Right kidney (tissue), 1 donor: ENCODE data around the gene PCDHGA7.
A peak's percentile ranks its signal among the peaks of the same experiment; 100 is the strongest.
"Not testable (repeated sequence)": the region's sequence is repeated elsewhere in the genome, so short reads cannot be mapped to it uniquely, and the experiment has no call there.

Source experiments
- DNase-seq: peaks from one replicate; pipeline ENCODE4 v3.0.0-alpha.2; 2016

PCDHGA7 gene

GRCh38 chr5:141363952-141364660 is 18.4 kb upstream of the PCDHGA7 start, which contains the start of gene PCDHGA5:
Gene PCDHGA5, plus strand, starts transcription at chr5:141364162. Its CDS starts 169 bp downstream, at chr5:141364331.
- DNase-seq = peak; percentile 22

GRCh38 chr5:141366016-141366896 is 16.3 kb upstream of the PCDHGA7 start:
- DNase-seq = no peak

DNA sequence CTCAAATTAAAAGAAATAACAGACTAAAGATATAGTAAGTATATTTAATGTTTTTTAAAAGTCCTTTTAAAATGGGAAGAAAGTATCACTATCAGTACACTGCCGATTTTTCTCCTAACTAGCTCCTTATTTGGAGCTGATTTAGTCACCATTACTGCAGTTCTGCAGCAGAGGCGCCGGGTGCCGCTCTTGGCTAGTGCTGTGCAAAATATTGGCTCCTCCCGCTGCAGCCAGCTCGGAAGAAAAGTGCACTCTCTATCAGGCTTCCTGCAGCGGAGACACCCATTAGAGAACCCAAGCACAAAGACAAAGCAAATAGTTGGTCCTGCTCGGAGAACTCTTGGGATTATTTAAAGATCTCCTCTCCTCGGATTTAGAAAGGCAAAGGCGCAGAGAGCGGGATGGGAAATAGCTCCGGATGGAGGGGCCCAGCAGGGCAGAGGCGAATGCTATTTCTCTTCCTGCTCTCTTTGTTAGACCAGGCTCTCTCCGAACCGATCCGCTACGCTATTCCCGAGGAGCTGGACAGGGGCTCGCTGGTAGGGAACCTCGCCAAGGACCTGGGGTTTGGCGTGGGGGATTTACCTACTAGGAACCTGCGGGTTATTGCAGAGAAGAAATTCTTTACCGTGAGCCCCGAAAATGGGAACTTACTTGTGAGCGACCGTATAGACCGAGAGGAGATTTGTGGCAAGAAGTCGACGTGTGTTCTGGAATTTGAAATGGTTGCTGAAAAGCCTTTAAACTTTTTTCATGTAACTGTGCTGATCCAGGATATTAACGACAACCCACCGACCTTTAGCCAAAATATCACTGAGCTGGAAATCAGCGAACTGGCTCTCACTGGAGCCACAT is 12.3 kb upstream of the PCDHGA7 start, which contains the start of gene PCDHGB3:
Gene PCDHGB3, plus strand, starts transcription at position 249 of the 855 bp plus-strand sequence. Its CDS starts 153 bp downstream, at position 402.
- no peak for DNase-seq

DNA sequence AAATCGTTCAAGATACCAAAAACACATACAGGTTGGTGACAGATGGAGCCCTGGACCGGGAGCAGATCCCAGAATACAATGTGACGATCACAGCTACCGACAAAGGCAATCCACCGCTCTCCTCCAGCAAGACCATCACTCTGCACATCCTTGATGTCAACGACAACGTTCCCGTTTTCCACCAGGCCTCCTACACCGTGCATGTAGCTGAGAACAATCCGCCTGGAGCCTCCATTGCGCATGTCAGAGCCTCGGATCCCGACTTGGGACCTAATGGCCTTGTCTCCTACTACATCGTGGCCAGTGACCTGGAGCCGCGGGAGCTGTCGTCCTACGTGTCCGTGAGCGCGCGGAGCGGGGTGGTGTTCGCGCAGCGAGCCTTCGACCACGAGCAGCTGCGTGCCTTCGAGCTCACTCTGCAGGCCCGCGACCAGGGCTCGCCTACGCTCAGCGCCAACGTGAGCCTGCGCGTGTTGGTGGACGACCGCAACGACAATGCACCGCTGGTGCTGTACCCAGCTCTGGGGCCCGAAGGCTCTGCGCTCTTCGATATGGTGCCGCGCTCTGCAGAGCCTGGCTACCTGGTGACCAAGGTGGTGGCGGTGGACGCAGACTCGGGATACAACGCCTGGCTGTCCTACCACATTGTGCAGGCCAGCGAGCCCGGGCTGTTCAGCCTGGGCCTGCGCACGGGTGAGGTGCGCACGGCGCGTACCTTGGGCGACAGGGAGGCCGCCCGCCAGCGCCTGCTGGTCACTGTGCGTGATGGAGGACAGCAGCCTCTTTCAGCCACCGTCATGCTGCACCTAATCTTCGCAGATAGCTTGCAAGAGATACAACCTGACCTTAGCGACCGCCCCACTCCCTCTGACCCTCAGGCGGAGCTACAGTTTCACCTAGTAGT is 10.7 kb upstream of the PCDHGA7 start:
- DNase-seq = no peak

- DNase-seq = peak; percentile 41
Measured at GRCh38 chr5:141373673-141374317, 8.7 kb upstream of the PCDHGA7 start, which contains the start of gene PCDHGA6. Gene PCDHGA6, plus strand, starts transcription at chr5:141373891. Its CDS starts 193 bp downstream, at chr5:141374084.

DNA sequence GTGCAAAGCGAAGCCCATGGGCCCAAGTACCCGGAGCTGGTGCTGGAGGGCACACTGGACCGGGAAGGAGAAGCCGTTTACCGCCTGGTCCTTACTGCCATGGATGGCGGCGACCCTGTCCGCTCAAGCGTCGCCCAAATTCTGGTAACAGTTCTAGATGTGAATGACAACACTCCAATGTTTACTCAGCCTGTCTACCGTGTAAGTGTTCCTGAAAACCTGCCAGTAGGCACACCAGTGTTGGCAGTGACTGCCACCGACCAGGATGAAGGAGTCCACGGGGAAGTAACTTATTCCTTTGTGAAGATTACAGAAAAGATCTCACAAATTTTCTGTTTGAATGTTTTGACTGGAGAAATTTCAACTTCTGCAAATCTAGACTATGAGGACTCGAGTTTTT is 7.9 kb upstream of the PCDHGA7 start:
- no peak for DNase-seq

GRCh38 chr5:141375444-141376155 is 6.9 kb upstream of the PCDHGA7 start:
- not testable (repeated sequence) for DNase-seq

GRCh38 chr5:141383345-141383744 is 803 bp downstream of the PCDHGA7 start:
- no peak for DNase-seq

DNA sequence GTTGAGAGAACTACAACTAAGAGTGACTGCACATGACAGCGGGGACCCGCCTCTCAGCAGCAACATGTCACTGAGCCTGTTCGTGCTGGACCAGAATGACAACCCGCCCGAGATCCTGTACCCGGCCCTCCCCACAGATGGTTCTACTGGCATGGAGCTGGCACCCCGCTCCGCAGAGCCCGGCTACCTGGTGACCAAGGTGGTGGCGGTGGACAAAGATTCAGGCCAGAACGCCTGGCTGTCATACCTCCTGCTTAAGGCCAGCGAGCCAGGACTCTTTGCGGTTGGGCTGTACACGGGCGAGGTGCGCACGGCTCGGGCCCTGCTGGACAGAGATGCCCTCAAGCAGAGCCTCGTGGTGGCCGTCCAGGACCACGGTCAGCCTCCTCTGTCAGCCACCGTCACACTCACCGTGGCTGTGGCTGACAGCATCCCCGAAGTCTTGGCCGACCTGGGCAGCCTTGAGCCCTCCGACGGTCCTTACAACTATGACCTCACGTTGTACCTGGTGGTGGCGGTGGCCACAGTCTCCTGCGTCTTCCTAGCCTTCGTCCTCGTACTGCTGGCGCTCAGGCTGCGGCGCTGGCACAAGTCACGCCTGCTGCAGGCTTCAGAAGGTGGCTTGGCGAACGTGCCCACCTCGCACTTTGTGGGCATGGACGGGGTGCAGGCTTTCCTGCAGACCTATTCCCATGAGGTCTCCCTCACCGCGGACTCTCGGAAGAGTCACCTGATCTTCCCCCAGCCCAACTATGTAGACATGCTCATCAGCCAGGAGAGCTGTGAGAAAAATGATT is 2.1 kb downstream of the PCDHGA7 start:
- DNase-seq = no peak

DNA sequence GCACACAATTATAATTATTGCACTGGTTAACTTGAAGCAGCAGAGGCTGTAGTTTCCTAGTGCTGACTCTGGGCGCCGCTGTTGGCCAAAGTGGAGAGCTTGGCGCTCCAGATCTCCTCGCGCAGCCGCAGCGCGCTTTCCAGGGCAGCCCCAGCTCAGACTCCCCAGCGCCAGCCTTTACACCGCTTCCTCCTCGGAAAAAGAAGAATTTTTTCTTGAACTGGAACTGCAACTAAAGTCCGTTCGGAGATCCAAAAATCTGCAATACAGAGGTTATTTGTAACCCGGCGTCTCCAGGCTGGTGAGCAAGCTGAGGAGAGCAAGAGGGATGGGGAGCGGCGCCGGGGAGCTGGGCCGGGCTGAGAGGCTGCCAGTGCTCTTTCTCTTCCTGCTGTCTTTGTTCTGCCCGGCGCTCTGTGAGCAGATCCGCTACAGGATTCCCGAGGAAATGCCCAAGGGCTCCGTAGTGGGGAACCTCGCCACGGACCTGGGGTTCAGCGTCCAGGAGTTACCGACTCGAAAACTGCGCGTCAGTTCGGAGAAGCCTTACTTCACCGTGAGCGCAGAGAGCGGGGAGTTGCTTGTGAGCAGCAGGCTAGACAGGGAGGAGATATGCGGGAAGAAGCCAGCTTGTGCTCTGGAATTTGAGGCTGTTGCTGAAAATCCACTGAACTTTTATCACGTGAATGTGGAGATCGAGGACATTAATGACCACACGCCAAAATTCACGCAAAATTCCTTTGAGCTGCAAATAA is 5.2 kb downstream of the PCDHGA7 start, which contains the start of gene PCDHGB4:
Gene PCDHGB4, plus strand, starts transcription at position 142 of the 755 bp plus-strand sequence. Its CDS starts 187 bp downstream, at position 329.
- DNase-seq = peak; percentile 20

DNA sequence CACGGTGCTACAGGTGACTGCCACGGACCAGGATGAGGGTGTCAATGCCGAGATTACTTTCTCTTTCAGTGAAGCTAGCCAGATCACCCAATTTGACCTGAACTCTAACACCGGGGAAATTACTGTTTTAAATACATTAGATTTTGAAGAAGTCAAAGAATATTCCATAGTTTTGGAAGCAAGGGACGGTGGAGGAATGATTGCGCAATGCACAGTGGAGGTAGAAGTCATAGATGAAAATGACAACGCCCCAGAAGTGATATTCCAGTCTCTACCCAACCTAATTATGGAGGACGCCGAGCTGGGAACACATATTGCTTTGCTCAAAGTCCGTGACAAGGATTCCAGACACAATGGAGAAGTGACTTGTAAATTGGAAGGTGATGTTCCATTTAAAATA is 6.1 kb downstream of the PCDHGA7 start:
- DNase-seq = no peak

DNA sequence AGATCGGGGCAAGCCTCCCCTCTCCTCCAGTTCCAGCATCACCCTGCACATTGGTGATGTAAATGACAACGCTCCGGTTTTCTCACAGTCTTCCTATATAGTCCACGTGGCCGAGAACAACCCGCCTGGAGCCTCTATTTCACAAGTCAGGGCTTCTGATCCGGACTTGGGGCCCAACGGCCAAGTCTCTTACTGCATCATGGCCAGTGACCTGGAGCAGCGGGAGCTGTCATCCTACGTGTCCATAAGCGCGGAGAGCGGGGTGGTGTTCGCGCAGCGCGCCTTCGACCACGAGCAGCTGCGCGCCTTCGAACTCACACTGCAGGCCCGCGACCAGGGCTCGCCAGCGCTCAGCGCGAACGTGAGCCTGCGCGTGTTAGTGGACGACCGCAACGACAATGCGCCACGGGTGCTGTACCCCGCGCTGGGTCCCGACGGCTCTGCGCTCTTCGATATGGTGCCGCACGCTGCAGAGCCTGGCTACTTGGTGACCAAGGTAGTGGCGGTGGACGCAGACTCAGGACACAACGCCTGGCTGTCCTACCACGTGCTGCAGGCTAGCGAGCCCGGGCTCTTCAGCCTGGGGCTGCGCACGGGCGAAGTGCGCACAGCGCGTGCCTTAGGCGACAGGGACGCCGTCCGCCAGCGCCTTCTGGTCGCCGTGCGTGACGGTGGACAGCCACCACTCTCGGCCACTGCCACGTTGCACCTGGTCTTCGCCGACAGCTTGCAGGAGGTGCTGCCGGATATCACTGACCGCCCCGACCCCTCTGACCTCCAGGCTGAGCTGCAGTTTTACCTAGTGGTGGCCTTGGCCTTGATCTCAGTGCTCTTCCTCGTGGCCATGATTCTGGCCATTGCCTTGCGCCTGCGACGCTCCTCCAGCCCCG is 6.9 kb downstream of the PCDHGA7 start:
- DNase-seq = no peak

GRCh38 chr5:141392429-141393198 is 10.1 kb downstream of the PCDHGA7 start, which contains the start of gene PCDHGA8:
Gene PCDHGA8, plus strand, starts transcription at chr5:141392633. Its CDS starts 181 bp downstream, at chr5:141392814.
- DNase-seq = no peak

- no peak for DNase-seq
Measured at GRCh38 chr5:141393267-141393666, 10.7 kb downstream of the PCDHGA7 start.

DNA sequence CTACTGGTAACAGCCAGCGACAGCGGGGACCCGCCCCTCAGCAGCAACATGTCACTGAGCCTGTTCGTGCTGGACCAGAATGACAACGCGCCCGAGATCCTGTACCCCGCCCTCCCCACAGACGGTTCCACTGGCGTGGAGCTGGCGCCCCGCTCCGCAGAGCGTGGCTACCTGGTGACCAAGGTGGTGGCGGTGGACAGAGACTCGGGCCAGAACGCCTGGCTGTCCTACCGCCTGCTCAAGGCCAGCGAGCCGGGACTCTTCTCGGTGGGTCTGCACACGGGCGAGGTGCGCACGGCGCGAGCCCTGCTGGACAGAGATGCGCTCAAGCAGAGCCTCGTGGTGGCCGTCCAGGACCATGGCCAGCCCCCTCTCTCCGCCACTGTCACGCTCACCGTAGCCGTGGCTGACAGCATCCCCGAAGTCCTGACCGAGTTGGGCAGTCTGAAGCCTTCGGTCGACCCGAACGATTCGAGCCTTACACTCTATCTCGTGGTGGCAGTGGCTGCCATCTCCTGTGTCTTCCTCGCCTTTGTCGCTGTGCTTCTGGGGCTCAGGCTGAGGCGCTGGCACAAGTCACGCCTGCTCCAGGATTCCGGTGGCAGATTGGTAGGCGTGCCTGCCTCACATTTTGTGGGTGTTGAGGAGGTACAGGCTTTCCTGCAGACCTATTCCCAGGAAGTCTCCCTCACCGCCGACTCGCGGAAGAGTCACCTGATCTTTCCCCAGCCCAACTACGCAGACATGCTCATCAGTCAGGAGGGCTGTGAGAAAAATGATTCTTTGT is 12.1 kb downstream of the PCDHGA7 start:
- not testable (repeated sequence) for DNase-seq
